Iris pigment epithelial cell (primary cell): ENCODE measurements around the gene ICAM1.

ENCODE experiments used
- DNase-seq: peaks from one replicate; pipeline ENCODE4 v3.0.0-alpha.2; 2011; ENCODE audit warnings: low read depth

The ICAM1 gene

DNA sequence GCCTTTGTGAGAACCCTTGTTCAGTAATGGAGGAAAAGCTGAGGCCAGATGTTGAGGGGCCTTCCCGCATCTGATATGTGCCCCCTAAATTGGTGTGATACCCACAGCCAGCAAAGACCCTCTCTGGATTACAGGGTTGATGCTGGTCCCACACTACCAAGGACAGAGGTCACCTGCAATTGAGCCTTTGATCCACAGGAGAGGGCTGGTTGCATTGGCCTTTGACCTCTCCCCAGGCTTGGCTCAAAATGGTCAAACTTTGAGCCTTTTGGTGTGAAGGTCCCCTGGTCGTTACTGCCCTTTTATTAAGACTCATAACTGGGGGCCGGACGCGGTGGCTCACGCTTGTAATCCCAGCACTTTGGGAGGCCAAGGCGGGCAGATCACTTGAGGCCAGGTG lies 27.3 kb upstream of the ICAM1 start:
- no peak for DNase-seq

DNA sequence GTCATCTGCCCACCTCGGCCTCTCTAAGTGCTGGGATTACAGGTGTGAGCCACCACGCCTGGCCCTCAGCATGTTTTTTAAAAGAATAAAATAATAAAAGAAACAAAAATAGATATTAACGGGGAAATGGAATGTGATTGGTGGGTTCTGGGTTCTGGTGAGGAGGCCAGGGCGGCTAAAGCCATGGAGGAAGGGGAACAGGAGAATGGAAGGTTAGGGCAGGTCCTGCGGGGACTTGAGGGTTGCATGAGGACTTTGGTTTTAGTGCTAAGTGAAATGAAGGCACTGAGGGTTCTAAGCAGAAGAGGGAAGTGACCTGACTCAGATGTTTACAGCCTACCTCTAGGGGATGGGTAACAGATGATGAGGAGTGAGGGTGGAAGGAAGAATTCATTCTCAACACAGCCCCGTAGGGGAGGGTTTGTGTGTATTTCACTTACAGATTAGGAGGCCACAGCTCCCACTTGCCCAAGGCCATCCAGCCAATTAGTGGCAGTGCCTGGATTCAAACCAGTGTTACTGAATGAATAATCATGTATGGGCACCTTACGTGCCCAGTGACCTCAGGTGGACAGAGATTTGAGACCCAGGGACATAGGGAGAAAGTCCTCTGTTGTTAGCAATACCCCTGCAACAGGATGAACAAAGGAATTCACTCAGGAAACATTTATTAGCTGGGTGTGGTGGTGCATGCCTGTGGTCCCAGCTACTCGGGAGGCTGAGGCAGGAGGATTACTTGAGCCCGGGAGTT lies 25.6 kb upstream of the ICAM1 start:
- no peak for DNase-seq

GRCh38 chr19:10246511-10246910 lies 24.4 kb upstream of the ICAM1 start:
- no peak for DNase-seq

- peak; percentile 99 for DNase-seq
These were observed 18.9 kb upstream of the ICAM1 start, which contains the start of gene MRPL4 for GRCh38 chr19:10251792-10252694. TSS of gene MRPL4 (plus strand) at chr19:10252214. CDS start at chr19:10252254, 40 bp downstream.

DNA sequence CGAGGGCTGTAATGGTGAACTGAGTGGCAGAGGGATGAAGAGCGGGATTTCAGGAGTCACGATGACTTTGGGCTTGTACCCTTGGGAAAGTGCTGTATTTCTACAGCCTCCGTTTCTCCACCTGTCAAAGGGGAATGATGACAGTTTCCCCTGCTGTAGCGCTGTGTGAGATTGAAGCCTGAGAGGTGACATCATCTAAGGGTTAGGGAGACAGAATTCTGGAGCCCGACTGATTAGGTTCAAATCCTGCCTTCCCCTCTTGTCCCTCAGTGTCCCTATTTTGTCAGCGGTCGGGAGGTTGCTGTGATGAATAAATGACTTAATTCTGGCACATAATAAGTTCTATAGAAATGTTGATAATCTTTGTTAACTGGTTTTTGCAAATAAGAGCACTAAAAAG lies 18.2 kb upstream of the ICAM1 start:
- no peak for DNase-seq

DNA sequence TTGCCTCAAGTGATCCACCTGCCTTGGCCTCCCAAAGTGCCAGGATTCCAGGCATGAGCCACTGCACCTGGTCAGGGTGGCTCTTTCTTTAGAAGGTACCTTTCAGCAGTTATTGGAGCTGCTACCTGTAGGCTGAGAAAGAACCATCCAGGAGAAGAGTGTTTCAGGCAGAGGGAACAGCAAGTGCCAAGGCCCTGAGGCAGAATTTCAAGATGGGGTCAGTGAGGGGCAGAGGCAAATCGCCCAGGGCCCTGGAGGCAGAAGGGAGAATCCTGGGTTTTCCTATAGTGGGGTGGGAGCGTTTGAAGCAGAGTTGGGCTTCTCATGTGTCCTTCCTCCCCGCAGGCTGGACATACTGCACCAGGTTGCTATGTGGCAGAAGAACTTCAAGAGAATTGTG lies 16.7 kb upstream of the ICAM1 start:
- no peak for DNase-seq

- no peak for DNase-seq
These were observed 15.6 kb upstream of the ICAM1 start for GRCh38 chr19:10255358-10255757.

GRCh38 chr19:10256551-10256950 lies 14.4 kb upstream of the ICAM1 start:
- DNase-seq, result no peak

DNA sequence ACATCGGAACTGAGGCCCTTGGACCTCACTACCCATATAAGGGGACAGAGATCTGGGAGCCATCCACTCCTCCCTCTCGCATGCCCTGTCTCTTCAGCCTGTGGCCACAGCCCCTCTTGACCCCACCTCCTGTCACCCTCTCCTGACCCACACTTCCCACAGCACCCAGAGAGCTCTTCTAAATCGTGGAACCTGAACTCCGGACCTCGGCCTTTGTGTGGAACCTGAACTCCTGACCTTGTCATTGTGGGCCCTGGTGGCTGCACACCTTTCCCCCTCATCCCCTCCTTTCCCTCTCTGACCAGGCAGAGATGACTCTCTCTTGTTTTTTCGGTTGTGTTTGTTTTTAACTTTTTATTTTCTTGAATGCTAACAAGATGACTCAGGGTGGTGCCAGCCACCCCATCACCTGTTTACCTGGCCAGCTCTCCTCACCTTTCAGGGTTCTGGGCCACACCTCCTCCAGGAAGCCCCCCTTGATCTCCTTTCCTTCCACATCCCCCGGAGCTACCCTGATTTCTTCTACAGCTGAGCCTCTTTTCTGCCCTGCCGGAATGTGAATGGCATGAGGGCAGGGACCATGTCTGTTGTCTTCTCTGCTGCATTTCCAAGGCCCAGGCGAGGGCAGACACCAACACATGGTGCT lies 13.8 kb upstream of the ICAM1 start:
- DNase-seq, result no peak

DNA sequence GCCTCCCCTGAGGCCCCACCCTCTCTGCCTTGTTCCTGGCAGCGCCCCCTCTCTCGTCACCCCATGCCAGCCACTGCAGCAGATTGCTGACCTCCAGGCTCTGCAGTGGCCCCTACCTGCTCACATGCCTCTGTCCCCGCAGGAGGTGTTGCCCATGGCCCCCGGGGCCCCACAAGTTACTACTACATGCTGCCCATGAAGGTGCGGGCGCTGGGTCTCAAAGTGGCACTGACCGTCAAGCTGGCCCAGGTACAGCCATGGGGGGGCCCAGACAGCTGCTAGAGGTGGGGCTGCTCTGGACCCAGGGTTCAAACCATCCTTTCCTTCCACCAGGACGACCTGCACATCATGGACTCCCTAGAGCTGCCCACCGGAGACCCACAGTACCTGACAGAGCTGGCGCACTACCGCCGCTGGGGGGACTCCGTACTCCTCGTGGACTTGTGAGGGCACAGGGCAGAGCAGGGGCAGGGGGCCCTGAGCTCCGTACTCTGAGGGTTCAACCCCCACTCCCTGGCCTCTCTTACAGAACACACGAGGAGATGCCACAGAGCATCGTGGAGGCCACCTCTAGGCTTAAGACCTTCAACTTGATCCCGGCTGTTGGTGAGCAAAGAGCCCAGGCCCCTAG lies 12.7 kb upstream of the ICAM1 start:
- no peak for DNase-seq

DNA sequence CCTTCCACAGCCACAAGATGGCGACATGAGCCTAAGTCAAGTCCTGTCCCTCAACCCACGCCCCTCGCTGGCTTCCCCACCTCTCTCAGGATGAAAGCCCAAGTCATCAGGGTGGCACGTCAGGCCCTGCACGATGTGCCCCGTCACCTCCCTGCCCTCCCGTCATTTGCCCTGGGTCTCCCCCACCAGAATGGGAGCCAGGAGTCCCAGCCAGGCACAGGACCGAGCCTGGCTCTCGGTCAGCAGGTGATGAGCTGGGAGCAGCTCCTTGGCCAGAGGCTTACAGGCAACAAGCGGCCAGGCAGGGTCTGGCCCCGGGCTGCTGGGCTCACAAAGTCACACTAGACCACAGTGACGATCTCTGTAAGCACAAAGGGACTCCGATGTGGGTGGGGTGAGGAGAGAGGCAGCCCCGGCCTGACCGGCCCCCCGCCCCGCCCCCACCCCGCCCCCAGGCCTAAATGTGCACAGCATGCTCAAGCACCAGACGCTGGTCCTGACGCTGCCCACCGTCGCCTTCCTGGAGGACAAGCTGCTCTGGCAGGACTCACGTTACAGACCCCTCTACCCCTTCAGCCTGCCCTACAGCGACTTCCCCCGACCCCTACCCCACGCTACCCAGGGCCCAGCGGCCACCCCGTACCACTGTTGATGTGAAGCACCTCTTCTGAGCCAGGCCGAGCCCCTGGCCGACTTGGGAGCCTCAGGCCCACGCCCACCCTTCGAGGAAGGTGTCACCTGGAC lies 11.6 kb upstream of the ICAM1 start:
- DNase-seq, result peak; percentile 76

- DNase-seq, result no peak
These were observed 10.8 kb upstream of the ICAM1 start for GRCh38 chr19:10260141-10260584.

- DNase-seq, result peak; percentile 63
These were observed 8.1 kb upstream of the ICAM1 start for GRCh38 chr19:10262771-10263170.

GRCh38 chr19:10266706-10267105 lies 4.2 kb upstream of the ICAM1 start:
- DNase-seq, result no peak

DNA sequence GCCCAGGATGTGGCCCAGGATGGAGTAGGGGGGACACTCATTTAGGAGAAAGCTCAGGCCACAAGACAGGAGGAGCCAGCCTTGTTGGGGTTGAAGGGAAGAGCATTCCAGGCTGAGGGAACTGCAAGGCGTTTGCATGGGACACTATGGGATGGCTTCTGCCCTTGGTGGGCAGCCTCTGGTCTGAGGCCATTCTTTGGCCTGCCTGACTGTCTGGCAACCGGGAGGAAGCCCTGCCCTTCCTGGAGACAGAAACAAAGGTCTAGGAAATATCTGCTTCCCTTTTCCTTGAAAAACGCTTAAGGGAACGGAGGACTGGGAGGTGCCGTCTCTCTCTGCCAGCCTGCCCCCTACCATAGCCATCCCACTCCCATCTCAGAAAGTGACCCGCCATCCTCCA lies 2.8 kb upstream of the ICAM1 start:
- no peak for DNase-seq

DNA sequence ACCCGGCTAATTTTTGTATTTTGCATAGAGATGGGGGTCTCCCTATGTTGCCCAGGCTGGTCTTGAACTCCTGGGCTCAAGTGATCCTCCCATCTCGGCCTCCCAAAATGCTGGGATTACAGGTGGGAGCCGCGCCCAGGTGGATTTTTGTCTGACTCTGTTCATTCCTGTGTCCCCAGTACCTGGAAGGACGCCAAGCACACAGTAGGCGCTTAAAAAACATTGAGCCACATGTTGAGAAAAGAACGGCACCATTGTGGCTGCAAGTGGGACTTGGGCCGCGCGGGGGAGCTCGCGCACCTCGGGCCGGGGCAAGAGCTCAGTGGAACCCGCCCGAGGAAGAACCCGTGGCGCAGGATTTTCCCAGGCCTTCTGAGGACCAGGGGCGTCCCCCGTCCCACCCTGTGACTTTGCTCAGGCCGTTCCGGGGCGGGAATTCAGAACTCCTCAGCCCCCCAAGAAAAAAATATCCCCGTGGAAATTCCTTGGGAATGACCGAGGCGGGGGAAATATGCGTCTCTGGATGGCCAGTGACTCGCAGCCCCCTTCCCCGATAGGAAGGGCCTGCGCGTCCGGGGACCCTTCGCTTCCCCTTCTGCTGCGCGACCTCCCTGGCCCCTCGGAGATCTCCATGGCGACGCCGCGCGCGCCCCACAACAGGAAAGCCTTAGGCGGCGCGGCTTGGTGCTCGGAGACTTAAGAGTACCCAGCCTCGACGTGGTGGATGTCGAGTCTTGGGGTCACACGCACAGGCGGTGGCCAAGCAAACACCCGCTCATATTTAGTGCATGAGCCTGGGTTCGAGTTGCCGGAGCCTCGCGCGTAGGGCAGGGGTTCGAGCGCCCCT lies 1.4 kb upstream of the ICAM1 start:
- peak; percentile 82 for DNase-seq

DNA sequence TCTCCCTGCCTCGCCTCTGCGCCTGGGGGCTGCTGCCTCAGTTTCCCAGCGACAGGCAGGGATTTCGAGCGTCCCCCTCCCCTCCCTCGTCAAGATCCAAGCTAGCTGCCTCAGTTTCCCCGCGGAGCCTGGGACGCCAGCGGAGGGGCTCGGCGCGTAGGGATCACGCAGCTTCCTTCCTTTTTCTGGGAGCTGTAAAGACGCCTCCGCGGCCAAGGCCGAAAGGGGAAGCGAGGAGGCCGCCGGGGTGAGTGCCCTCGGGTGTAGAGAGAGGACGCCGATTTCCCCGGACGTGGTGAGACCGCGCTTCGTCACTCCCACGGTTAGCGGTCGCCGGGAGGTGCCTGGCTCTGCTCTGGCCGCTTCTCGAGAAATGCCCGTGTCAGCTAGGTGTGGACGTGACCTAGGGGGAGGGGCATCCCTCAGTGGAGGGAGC lies 722 bp upstream of the ICAM1 start:
- peak; percentile 54 for DNase-seq

DNA sequence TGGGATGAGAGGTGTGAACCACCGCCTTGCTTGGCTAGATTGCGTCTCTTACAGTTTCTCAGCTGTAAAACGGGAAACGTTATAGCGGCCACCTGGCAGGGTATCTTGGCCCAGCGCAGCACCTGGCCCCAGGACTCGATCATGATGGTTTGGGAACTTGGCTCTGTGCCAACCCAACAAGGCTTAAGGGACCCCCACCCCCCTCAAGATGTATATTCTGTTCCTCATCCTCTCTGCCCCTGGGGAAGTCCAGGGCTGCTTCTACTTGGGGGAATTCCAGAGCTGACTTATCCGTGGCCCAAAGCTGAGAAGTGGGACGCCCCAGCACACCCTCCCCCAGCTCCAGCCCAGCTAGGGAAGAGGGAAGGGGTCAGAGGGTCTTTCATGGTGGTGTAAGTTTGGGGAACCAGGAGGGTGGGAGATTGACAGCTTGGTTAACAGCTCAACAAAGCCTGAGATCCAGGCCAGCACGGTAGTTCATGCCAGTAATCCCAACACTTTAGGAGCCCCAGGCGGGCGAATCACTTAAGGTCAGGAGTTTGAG lies 695 bp downstream of the ICAM1 start:
- DNase-seq, result peak; percentile 78

DNA sequence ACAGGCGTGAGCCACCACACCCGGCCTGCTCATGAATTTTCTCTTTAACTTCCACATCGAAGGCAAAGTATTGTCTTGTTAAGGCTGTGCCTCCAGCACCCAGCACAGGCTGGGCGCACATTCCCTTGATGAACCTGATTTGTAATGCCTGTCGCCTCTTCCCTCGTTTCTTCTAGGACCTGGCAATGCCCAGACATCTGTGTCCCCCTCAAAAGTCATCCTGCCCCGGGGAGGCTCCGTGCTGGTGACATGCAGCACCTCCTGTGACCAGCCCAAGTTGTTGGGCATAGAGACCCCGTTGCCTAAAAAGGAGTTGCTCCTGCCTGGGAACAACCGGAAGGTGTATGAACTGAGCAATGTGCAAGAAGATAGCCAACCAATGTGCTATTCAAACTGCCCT lies 3.7 kb downstream of the ICAM1 start:
- no peak for DNase-seq
